Common myeloid progenitor, CD34-positive (primary cell): ENCODE results near the gene KRTAP4-6.
"Not testable (repeated sequence)": the region's sequence is repeated elsewhere in the genome, so short reads cannot be mapped to it uniquely, and the experiment has no call there.

Source experiments
- CTCF ChIA-PET: fragments of 350-600 bp; sonication (Branson Sonifier 250); formaldehyde crosslinking; loops from one replicate; lab custom pipeline; 2021; ENCODE audit warnings: antibody characterized with exemption; lab: Charles Lee
- POLR2A ChIA-PET: fragments of 350-600 bp; sonication (Branson Sonifier 250); formaldehyde crosslinking; loops from one replicate; lab custom pipeline; 2021; ENCODE audit warnings: antibody characterized with exemption; lab: Charles Lee
- DNase-seq, 3 donors: peaks; one replicate each; pipeline versions ENCODE4 v3.0.0 to v3.0.0-alpha.2; 2013
- H3K27ac ChIP-seq, 2 experiments: 1 replicate in 1 of 2; 2 replicates in 1 of 2; pipeline ENCODE4 v1.7.0; 2013; ENCODE audit warnings: inconsistent platforms in 2 of 2, low read length in 2 of 2, mild to moderate bottlenecking in 2 of 2, low read depth in 1 of 2, moderate library complexity in 1 of 2; ENCODE audit not compliant: severe bottlenecking in 2 of 2, insufficient read depth in 1 of 2, poor library complexity in 1 of 2
- H3K27me3 ChIP-seq, 5 experiments: replicated peaks in 2 of 5; 1 replicate in 3 of 5; 2 replicates in 2 of 5; pipeline versions ENCODE4 v1.6.1 to v1.7.0; 2013; ENCODE audit warnings: low read length in 4 of 5, mild to moderate bottlenecking in 2 of 5, moderate library complexity in 2 of 5, inconsistent platforms in 1 of 5; ENCODE audit not compliant: insufficient read depth in 5 of 5, control insufficient read depth in 4 of 5
- H3K36me3 ChIP-seq, 4 experiments: 1 replicate in 2 of 4; 2 replicates in 2 of 4; pipeline versions ENCODE4 v1.6.1 to v1.7.0; 2013; ENCODE audit warnings: low read length in 3 of 4, control low read depth in 1 of 4, mild to moderate bottlenecking in 1 of 4; ENCODE audit not compliant: control insufficient read depth in 4 of 4, insufficient read depth in 4 of 4
- H3K4me1 ChIP-seq, 4 experiments: 1 replicate in 3 of 4; 2 replicates in 1 of 4; pipeline versions ENCODE4 v1.6.1 to v1.7.1; 2013; ENCODE audit warnings: low read length in 3 of 4, mild to moderate bottlenecking in 3 of 4, control low read depth in 1 of 4, inconsistent platforms in 1 of 4, moderate library complexity in 1 of 4; ENCODE audit not compliant: control insufficient read depth in 4 of 4, insufficient read depth in 4 of 4; ENCODE audit errors: control extremely low read depth in 1 of 4
- H3K4me3 ChIP-seq, 7 experiments: 1 replicate in 4 of 7; 2 replicates in 3 of 7; pipeline versions ENCODE4 v1.5.1 to v1.7.0; 2013; ENCODE audit warnings: mild to moderate bottlenecking in 7 of 7, low read length in 6 of 7, moderate library complexity in 6 of 7, inconsistent platforms in 2 of 7, low read depth in 2 of 7, control low read depth in 1 of 7; ENCODE audit not compliant: insufficient read depth in 4 of 7, control insufficient read depth in 1 of 7; ENCODE audit errors: extremely low read depth in 1 of 7
- H3K9me3 ChIP-seq, 5 experiments: 1 replicate in 4 of 5; 2 replicates in 1 of 5; pipeline versions ENCODE4 v1.6.1 to v1.7.1; 2013; ENCODE audit warnings: low read length in 4 of 5, mild to moderate bottlenecking in 2 of 5, inconsistent platforms in 1 of 5, low read depth in 1 of 5, moderate library complexity in 1 of 5; ENCODE audit not compliant: control insufficient read depth in 4 of 5, insufficient read depth in 2 of 5; ENCODE audit errors: control extremely low read depth in 1 of 5
- WGBS: methylation state at CpG from one replicate; pipeline ENCODE4 v1.1.5; 2013; ENCODE audit not compliant: insufficient coverage; 5-methylcytosine and 5-hydroxymethylcytosine counted together

KRTAP4-6 gene

GRCh38 chr17:41119696-41120690 lies 20.4 kb downstream of the KRTAP4-6 start:
- Histone ChIP-seq H3K4me1 (peaks cover 0 to 17% (median 9%) of the 10 kb centered on the region in 4 experiments), H3K4me3 (peak overlapping the region in 1 of 7 experiments; percentile 12), H3K27ac (peak overlapping the region in 1 of 2 experiments; percentile 69), H3K9me3 (peaks cover 0 to 15% (median 0%) of the 10 kb centered on the region in 5 experiments)
- CTCF ChIA-PET, H3K27me3 ChIP-seq, H3K36me3 ChIP-seq, POLR2A ChIA-PET: not testable (repeated sequence)
- peak; percentile 42 to 88 (median 75) for DNase-seq
- WGBS, result 0% methylated on average over 4 of the region's 11 CpGs

GRCh38 chr17:41118721-41119120 lies 21.6 kb downstream of the KRTAP4-6 start:
- no peak overlapping the region for H3K27ac ChIP-seq
- DNase-seq, result no peak
- peaks cover 0 to 11% (median 2%) of the 10 kb centered on the region in 5 experiments for H3K9me3 ChIP-seq
- H3K4me3 ChIP-seq, result no peak overlapping the region
- no peaks in the 10 kb centered on the region for H3K27me3 ChIP-seq
- no peaks in the 10 kb centered on the region for H3K36me3 ChIP-seq
- ChIA-PET POLR2A (no interaction called here), CTCF (no interaction called here)
- peaks cover 0 to 16% (median 7%) of the 10 kb centered on the region in 4 experiments for H3K4me1 ChIP-seq
- WGBS, result 100% methylated on average over 3 of the region's 4 CpGs

- POLR2A ChIA-PET, H3K27me3 ChIP-seq, H3K9me3 ChIP-seq, H3K36me3 ChIP-seq, H3K4me3 ChIP-seq, DNase-seq, CTCF ChIA-PET, H3K27ac ChIP-seq: not testable (repeated sequence)
- WGBS, result 85% methylated on average over 9 of the region's 10 CpGs
- peaks cover 0 to 16% (median 7%) of the 10 kb centered on the region in 4 experiments for H3K4me1 ChIP-seq
These were observed 22.4 kb downstream of the KRTAP4-6 start, which contains the start of gene KRTAP4-11 for GRCh38 chr17:41117846-41118386. Gene KRTAP4-11 (minus strand): TSS chr17:41118373. CDS start chr17:41118315, 58 bp downstream.

DNA sequence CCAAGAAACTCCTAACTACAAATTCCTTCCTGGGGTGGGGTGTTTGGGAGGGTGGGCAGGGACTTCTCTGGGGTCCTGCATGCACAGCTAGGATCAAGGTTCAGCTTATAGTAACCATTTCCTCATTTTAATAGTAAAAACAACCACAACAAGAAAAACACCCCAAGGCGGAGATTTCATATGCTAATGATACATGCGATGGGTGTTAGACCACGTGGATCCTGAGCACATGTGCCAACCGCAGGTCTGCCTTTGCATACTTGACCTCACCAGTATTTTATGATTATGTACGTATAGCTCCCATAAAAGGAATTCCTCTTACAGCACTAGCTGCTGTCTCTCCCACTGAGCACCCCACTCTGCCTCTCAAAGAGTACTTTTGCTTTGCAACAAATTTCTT lies 24.0 kb downstream of the KRTAP4-6 start:
- no peak overlapping the region for H3K4me3 ChIP-seq
- peaks cover 0 to 16% (median 7%) of the 10 kb centered on the region in 4 experiments for H3K4me1 ChIP-seq
- ChIA-PET CTCF (no interaction called here), POLR2A (no interaction called here)
- no peak overlapping the region for H3K27ac ChIP-seq
- H3K9me3 ChIP-seq, result peaks cover 0 to 10% (median 0%) of the 10 kb centered on the region in 5 experiments
- DNase-seq, result peak in 2 of 3 donors; percentile 33 to 41
- H3K36me3 ChIP-seq, result no peaks in the 10 kb centered on the region
- WGBS, result 42% methylated on average over 4 of the region's 5 CpGs
- H3K27me3 ChIP-seq, result no peaks in the 10 kb centered on the region

GRCh38 chr17:41111151-41111885 lies 29.0 kb downstream of the KRTAP4-6 start:
- no CpG with 5 or more reads among the region's 2 CpGs for WGBS
- Histone ChIP-seq H3K27me3 (no peaks in the 10 kb centered on the region), H3K4me1 (peaks cover 0 to 13% (median 7%) of the 10 kb centered on the region in 4 experiments), H3K36me3 (no peaks in the 10 kb centered on the region), H3K27ac (no peak overlapping the region), H3K9me3 (peaks cover 0 to 10% (median 0%) of the 10 kb centered on the region in 5 experiments), H3K4me3 (no peak overlapping the region)
- ChIA-PET CTCF (interaction anchor here (0.6 kb wide), 1 partner anchor 217 kb away, joined by 4 read pairs; no protein-coding TSS in a partner anchor), POLR2A (no interaction called here)
- no peak for DNase-seq

- H3K4me3 ChIP-seq, H3K27me3 ChIP-seq, H3K36me3 ChIP-seq, H3K9me3 ChIP-seq, DNase-seq, POLR2A ChIA-PET, H3K27ac ChIP-seq: not testable (repeated sequence)
- peaks cover 0 to 13% (median 7%) of the 10 kb centered on the region in 4 experiments for H3K4me1 ChIP-seq
- no CpG with 5 or more reads among the region's 1 CpG for WGBS
- CTCF ChIA-PET, result interaction anchor here (1.1 kb wide), 1 partner anchor 200 kb away, joined by 3 read pairs; the partner anchor contains the start of gene KRTAP16-1
These were observed 31.5 kb downstream of the KRTAP4-6 start for GRCh38 chr17:41108728-41109386.
